Stimulated activated CD4-positive, alpha-beta T cell treated with anti-CD3 and anti-CD28 coated beads, Interleukin-2, amount 100 ng/mL, for 4 hours (primary cell): ENCODE data around the gene ZNF232.
"Not testable (repeated sequence)": the region's sequence is repeated elsewhere in the genome, so short reads cannot be mapped to it uniquely, and the experiment has no call there.

Experiments
- DNase-seq: peaks from one replicate; pipeline ENCODE4 v3.0.0-alpha.2; 2020; ENCODE audit warnings: low read depth

The ZNF232 gene

DNA sequence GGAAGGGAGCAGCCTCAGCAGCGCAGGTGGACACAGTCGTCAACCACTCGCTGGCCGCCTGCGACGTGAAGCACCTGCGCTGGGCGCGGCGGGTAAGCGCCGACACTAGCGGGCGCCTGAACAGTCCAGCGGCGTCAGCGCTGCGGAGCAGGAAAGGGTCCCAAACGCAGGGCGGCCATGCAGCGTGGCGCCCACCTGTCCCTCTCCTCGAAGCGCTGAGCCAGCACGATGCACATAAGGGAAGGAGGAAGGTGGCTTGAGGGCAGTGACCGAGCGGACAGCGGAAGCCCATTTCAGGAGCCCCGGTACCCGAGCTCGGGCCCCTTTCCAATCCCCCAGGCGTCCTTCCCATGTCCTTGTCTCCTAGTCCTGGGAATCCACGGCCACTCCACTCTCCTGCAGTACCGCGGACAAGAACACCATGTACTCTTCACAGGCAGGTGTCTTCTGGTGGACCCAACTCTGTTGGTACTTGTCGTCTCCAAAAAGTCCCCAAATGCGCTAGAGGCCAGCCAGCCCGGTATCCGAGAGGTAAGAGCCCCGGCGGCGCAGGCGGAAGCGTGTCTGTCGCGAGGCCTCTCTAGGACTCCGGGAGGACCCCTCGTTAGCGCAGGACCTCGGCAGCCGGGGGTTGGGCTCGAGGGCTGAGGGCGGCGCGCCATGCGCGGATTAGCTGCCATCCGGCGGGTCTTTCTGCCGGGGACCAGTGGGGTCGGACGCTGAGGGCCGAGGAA is 14.4 kb downstream of the ZNF232 start:
- DNase-seq = peak; percentile 33

DNA sequence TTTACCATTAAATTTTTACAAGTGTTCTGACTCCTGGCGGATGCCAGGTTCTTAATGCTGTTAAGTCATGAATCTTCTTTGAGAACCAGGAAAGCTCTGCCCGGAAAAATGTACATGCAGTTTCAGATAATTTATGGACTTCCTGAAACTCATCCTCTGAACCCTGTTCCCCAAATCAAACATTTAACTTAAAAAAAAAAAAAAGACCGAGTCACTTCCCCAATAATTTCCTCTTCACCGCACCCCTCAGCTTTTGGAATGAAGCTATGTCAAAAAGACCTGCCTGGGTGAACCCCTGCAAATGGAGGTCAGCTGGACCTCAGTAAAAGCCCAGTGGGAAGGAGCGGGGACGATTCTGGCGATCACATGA is 15.0 kb downstream of the ZNF232 start:
- DNase-seq = no peak

DNA sequence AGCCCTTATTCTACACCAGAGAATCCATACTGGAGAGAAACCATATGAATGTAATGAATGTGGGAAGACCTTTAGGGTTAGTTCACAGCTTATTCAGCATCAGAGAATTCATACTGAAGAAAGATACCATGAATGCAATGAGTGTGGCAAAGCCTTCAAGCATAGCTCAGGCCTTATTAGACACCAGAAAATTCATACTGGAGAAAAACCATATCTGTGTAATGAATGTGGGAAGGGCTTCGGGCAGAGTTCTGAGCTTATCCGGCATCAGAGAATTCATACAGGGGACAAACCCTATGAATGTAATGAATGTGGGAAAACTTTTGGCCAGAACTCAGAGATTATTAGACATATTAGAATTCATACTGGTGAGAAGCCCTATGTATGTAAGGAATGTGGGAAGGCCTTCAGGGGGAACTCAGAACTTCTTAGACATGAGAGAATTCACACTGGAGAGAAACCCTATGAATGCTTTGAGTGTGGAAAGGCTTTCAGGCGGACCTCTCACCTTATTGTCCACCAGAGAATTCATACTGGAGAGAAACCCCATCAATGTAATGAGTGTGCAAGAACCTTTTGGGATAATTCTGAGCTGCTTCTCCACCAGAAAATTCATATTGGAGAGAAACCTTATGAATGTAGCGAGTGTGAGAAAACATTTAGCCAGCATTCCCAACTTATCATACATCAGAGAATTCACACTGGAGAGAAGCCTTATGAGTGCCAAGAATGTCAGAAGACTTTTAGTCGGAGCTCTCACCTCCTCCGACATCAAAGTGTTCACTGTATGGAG is 19.3 kb downstream of the ZNF232 start:
- no peak for DNase-seq

DNA sequence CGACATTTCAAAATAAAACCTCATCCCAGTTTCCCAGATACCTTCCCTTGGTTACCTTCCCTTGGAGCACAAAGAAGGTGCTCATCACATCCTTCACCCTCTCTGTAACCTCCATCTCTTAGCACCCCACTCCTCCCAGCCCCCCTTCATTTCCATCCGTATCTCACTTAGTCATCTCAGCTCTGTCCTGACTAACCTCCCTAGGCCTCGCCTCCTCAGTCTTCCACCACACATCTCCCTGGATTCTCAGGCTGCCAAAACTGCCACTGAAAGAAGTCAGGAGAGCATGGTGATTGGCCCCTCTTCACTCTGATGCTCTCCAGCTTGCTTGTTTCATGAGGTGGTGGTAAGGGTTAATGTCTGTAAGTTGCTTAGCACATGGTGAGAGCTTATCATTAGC is 31.1 kb downstream of the ZNF232 start:
- DNase-seq = no peak

DNA sequence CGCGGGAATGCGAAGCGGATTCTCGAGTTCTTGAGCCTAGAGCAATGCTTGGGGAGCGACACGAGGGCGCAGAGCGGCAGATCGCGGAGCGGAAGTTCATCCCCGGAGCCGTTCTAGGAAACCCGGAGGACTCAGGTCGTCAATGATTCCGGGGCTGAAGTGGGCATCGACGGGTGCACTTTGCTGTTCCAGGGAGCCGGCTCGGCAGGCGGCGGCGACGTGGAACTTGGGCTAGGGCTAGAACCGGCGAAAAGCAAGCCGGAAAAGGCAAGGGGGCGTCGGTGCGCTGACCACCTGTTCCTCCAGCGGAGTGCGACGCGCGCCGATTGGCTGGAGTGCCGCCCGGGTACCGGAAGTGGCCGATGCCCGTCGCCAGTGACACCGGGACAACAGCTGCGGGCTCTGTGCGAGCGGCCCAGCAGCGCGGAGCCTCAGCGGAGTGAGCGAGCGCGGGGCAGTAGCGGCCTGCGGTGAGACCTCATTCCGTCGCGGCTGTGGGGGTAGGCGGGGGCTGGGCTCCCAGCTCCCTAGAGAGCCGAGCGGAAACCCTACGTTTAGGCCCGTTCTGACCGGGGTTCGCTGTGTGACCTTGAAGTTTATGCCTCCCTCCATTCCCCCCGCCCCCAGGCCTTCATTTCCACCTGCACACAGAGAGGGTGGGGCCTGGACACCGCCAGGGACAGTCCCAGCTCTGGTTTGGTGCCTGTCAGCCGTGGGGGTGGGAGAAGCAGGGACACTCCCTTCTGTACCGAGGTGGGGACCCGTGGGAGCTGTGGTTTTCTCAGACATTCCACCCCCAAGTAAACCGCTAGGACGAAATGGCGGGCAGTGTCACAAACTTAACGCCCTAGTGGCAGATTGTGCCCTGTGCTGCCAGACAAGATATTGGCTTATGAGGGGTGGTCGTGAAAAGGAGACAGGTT is 33.3 kb downstream of the ZNF232 start, which contains the start of gene ZFP3:
Gene ZFP3, plus strand, starts transcription at position 362 of the 923 bp plus-strand sequence. CDS start 13,038 bp downstream, outside the sequence.
- DNase-seq = peak; percentile 74

DNA sequence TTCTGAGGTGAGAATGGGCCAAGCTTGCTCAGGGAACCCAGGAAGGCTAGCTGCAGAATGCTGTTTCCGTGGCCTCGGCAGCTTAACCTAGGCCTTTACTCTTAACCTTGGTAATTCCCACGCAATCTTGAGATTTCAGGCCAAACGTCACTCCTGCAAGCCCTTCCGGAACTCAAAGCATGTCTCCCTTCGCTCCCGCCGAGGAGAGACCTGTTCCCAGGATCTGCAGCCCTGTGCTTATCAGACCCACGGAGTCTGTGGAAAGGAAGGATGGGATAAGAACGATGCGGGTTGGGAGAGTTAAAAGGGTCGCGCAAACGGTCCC is 33.9 kb downstream of the ZNF232 start:
- no peak for DNase-seq

DNA sequence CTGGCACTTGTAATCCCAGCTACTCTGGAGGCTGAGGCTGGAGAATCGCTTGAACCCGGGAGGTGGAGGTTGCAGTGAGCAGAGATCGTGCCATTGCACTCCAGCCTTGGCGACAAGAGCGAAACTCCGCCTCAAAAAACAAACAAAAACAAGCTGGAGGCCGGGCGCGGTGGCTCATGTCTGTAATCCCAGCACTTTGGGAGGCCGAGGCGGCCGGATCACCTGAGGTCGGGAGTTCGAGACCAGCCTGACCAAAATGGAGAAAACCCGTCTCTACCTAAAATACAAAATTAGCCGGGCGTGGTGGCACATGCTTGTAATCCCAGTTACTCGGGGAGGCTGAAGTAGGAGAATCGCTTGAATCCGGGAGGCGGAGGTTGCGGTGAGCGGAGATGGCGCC is 34.4 kb downstream of the ZNF232 start:
- DNase-seq = not testable (repeated sequence)

DNA sequence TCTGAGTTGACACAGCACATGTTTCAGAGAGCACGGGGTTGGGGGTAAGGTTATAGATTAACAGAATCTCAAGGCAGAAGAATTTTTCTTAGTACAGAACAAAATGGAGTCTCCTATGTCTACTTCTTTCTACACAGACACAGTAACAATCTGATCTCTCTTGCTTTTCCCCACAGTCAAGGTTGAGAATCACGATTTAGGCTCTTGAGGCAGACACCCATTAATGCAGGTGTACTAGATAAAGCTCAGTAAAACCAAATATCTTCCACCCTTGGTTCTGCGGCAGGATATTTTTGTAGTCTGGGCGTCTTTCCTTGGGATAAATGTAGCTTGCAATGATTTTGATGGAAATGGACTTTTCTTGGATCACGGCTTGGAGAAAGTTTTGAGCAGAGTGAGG is 36.2 kb downstream of the ZNF232 start:
- DNase-seq = not testable (repeated sequence)

DNA sequence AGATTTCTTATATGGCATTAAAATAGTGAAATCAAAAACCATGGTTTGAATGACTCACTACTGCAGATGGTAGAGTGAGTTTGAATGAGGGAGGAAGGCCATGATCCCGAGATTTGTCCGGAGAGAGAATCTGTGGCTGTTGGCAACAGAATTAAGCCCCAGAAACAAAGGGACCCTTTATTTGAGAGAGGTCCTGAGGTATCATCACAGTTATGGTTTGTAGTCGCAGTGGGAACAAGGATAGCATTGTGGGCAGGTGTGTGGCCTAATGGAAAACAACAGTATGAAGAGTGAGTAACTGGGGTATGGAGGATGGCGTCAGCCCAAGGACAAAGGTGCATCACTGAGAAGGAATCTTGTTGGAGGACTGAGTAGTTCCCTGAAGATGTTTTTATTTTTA is 42.0 kb downstream of the ZNF232 start:
- DNase-seq = no peak

DNA sequence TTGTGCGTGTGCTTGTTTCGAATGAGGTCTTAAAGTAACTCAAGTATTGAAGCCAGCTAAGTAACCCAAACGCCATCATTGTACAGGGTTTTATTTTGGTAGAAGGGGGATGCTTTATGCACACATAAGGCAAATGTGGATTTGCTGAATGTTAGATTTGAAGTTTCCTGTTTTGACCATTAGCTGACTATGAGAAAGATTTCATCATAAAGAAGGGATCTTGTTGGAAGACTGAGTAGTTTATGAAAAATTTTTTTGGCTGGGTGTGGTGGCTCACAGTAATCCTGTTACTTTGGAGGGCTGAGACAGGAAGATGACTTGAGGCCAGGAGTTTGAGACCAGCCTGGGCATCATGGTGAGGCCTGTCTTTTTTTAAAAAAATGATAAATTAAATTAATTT is 43.4 kb downstream of the ZNF232 start:
- no peak for DNase-seq

DNA sequence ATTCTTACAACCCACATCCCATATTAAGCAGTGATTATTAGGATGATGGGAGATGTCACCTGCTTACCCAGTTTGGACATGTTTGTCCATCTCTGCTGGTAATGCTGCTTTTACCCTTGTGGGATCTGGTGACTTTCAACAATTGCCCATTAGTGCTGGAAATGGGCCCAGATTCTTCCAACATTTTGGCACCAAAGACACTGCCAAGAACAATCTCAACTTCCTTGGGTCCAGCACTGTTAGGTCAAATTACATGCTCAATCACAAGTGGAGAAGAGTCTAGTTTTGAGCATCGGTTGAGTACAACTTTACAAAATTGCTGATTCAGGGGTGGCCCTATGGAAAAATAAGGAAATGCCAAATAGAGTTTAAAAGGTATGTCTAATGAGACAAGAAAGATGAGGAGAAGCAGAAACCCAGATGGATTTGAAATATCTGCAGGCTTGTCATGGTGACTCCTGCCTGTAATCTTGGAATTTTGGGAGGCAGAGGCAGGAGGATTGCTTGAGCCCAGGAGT is 46.4 kb downstream of the ZNF232 start:
- no peak for DNase-seq
